Karpas-422 (cell line): Measurements from ENCODE around the gene ZNF280B. TPM values are rescaled to one million over a fixed set of nuclear protein-coding genes. Genes with fewer than 3 reads are reported as not detected.

Experiments used
- DNase-seq: peaks from one replicate; pipeline ENCODE4 v3.0.0-alpha.2; 2015
- H2AFZ ChIP-seq: fragments of 200-600 bp; sonication (generic); 2 replicates; pipeline ENCODE4 v1.6.1; 2014; ENCODE audit warnings: antibody characterized with exemption, low read length, mixed read lengths
- H3K27ac ChIP-seq: fragments of 200-600 bp; sonication (generic); 2 replicates; pipeline ENCODE4 v1.5.1; 2014; ENCODE audit warnings: mild to moderate bottlenecking, low read length, moderate library complexity
- H3K27me3 ChIP-seq: fragments of 200-600 bp; sonication (generic); 2 replicates; pipeline ENCODE4 v1.6.1; 2014; ENCODE audit warnings: low read length, mixed read lengths
- H3K36me3 ChIP-seq: fragments of 200-600 bp; sonication (generic); 2 replicates; pipeline ENCODE4 v1.6.1; 2014; ENCODE audit warnings: low read length, mixed read lengths; ENCODE audit not compliant: insufficient read depth
- H3K4me1 ChIP-seq: fragments of 200-600 bp; sonication (generic); 2 replicates; pipeline ENCODE4 v1.6.1; 2014; ENCODE audit warnings: mild to moderate bottlenecking, low read length, mixed read lengths
- H3K4me2 ChIP-seq: fragments of 200-600 bp; sonication (generic); 2 replicates; pipeline ENCODE4 v1.6.1; 2014; ENCODE audit warnings: low read length, low read depth, mild to moderate bottlenecking; ENCODE audit not compliant: poor library complexity, severe bottlenecking
- H3K4me3 ChIP-seq: fragments of 200-600 bp; sonication (generic); 2 replicates; pipeline ENCODE4 v1.5.1; 2014; ENCODE audit warnings: mild to moderate bottlenecking, antibody characterized with exemption, low read length, mixed read lengths
- H3K79me2 ChIP-seq: fragments of 200-600 bp; sonication (generic); 2 replicates; pipeline ENCODE4 v1.6.1; 2014; ENCODE audit warnings: mild to moderate bottlenecking, low read length, mixed read lengths
- H3K9ac ChIP-seq: fragments of 200-600 bp; sonication (generic); 2 replicates; pipeline ENCODE4 v1.6.0; 2014; ENCODE audit warnings: low read length
- H3K9me2 ChIP-seq: fragments of 200-600 bp; sonication (generic), shearing (Covaris generic); replicated peaks from 2 replicates; pipeline ENCODE4 v1.6.0; 2014; ENCODE audit warnings: mild to moderate bottlenecking, low read length, moderate library complexity; ENCODE audit not compliant: insufficient read depth
- H3K9me3 ChIP-seq: fragments of 300-700, 200-600 bp; sonication (generic); 2 replicates; pipeline ENCODE4 v1.6.1; 2014; ENCODE audit warnings: low read length, mixed read lengths
- H4K20me1 ChIP-seq: fragments of 200-600 bp; sonication (generic); 2 replicates; pipeline ENCODE4 v1.6.1; 2014; ENCODE audit warnings: mild to moderate bottlenecking, antibody characterized with exemption, low read length, low read depth; ENCODE audit not compliant: insufficient read depth
- total RNA-seq: library from RNA; depleted of rRNA; stranded (reverse); fragments of >200 nt; shearing (Covaris generic); gene quantifications from 2 replicates; pipeline ENCODE4 v1.2.3, GENCODE V29; 2014; ENCODE audit warnings: low replicate concordance

The ZNF280B gene
- total RNA-seq, 1 experiment from 2014 or later = 10.3 TPM

DNA sequence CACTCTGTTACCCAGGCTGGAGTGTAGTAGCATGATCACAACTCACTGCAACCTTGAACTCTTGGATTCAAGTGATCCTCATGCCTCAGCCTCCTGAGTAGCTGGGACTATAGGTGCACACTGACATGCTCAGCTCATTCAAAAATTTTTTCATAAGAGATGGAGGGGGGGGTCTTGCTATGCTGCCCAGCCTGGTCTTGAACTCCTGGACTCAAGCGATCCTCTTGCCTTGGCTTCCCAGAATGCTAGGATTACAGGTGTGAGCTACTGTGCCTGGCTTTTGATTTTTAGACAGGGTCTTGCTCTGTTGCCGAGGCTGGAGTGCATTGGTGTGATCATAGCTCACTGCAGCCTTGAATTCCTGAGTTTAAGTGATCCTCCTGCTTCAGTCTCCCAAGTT lies 36.5 kb upstream of the ZNF280B start:
- H3K27ac ChIP-seq = no peak overlapping the region
- H3K9me2 ChIP-seq = no peaks in the 10 kb centered on the region
- no peaks in the 10 kb centered on the region for H3K36me3 ChIP-seq
- no peaks in the 10 kb centered on the region for H3K79me2 ChIP-seq
- H3K4me3 ChIP-seq = no peak overlapping the region
- no peak overlapping the region for H2AFZ ChIP-seq
- H4K20me1 ChIP-seq = no peaks in the 10 kb centered on the region
- DNase-seq = no peak
- no peaks in the 10 kb centered on the region for H3K4me1 ChIP-seq
- no peaks in the 10 kb centered on the region for H3K9me3 ChIP-seq
- no peaks in the 10 kb centered on the region for H3K27me3 ChIP-seq
- H3K9ac ChIP-seq = no peak overlapping the region
- no peak overlapping the region for H3K4me2 ChIP-seq

DNA sequence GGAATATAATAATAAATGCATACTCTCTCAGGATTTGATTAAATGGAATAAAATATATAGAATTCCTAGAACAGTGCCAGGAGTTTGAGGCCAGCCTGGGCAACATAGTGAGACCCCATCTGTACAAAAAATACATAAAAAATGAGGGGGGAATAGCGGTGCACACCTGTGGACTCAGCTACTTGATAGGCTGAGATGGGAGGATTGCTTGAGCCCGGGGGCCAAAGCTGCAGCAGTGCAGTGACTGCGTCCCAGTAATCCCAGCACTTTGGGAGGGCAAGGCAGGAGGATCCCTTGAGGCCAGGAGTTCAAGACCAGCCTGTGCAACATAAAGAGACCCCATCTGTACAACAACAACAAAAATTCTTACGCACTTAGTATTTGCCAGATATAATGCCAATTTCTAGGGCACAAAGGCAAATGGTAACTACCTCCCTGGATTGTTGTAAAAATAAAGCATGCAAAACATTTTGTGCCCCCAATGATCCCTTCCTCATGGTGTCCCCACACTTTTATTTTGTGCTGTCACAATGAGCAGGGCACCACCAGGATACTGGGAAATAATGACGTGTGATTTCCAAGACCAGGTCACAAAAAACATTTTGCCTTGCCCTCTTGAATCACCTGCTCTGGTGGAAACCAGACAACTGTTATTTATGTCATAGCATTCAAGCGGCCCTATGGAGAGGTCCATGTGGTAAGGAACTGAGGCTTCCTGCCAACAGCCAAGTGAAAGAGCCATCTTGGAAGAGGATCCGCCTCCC lies 29.9 kb upstream of the ZNF280B start:
- Histone ChIP-seq H3K79me2 (no peaks in the 10 kb centered on the region), H3K4me3 (no peak overlapping the region), H3K27ac (no peak overlapping the region), H3K9ac (no peak overlapping the region), H3K27me3 (no peaks in the 10 kb centered on the region), H3K4me2 (no peak overlapping the region), H3K9me3 (no peaks in the 10 kb centered on the region), H4K20me1 (no peaks in the 10 kb centered on the region), H3K36me3 (no peaks in the 10 kb centered on the region), H2AFZ (no peak overlapping the region), H3K9me2 (no peaks in the 10 kb centered on the region), H3K4me1 (no peaks in the 10 kb centered on the region)
- DNase-seq = no peak

DNA sequence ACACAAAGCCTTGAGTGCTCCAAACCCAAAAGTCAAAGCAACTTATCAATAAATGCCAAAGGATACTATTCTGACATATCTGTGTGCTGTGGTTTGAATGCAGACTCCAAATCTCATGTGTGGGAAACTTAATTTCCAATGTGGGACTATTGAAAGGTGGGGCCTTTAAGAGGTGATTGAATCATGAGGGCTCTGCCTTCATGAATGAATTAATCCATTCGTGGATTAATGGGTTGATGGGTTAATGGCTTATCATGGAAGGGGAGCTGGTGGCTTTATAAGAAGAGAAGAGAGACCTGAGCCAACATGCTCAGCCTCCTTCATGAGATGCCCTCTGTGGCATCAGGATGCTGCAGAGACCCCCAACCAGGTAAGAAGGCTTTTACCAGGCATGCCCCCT lies 28.4 kb upstream of the ZNF280B start:
- no peaks in the 10 kb centered on the region for H3K36me3 ChIP-seq
- no peak overlapping the region for H3K9ac ChIP-seq
- H3K27me3 ChIP-seq = no peaks in the 10 kb centered on the region
- no peaks in the 10 kb centered on the region for H3K79me2 ChIP-seq
- H3K4me3 ChIP-seq = no peak overlapping the region
- H3K9me3 ChIP-seq = no peaks in the 10 kb centered on the region
- H3K4me2 ChIP-seq = no peak overlapping the region
- DNase-seq = no peak
- no peak overlapping the region for H2AFZ ChIP-seq
- H3K27ac ChIP-seq = no peak overlapping the region
- H4K20me1 ChIP-seq = no peaks in the 10 kb centered on the region
- H3K4me1 ChIP-seq = no peaks in the 10 kb centered on the region
- no peaks in the 10 kb centered on the region for H3K9me2 ChIP-seq

DNA sequence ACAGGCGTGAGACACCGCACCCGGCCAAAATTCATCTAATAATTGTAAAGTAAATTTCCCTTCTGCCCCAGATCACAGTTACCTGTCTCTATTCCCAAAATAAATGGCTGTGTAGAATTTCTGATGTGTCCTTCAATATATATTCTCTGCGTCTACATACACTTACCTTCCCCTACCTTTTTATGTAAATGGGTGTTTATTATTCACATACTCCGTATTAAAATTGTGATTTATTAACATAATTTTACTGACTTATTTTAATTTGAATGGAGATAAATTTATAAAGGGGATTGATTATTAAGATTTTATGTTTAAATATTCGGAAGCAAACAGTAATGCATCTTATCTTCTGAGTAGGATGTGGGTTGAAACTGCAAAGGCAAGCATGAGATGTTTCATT lies 28.0 kb upstream of the ZNF280B start:
- H3K4me1 ChIP-seq = no peaks in the 10 kb centered on the region

DNA sequence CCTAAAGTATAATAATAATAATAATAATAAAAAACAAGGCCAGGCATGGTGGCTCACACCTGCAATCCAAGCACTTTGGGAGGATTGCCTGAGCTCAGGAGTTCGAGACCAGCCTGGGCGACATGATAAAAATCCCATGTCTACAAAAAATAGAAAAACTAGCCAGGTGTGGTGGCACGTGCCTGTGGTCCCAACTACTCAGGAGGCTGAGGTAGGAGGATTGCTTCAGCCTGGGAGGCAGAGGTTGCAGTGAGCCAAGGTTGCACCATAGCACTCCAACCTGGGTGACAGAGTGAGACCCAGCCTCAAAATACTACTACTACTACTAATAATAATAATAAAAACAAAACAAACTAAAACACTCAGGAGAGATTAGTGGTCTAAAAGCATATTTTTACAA lies 27.1 kb upstream of the ZNF280B start:
- Histone ChIP-seq H4K20me1 (no peaks in the 10 kb centered on the region), H3K9me2 (no peaks in the 10 kb centered on the region), H3K9me3 (no peaks in the 10 kb centered on the region), H3K4me3 (no peak overlapping the region), H3K27me3 (no peaks in the 10 kb centered on the region), H3K27ac (no peak overlapping the region), H3K9ac (no peak overlapping the region), H3K4me2 (no peak overlapping the region), H3K36me3 (no peaks in the 10 kb centered on the region), H3K79me2 (no peaks in the 10 kb centered on the region), H3K4me1 (no peaks in the 10 kb centered on the region), H2AFZ (no peak overlapping the region)
- DNase-seq = no peak

More for the DNA sequence above, 28.0 kb upstream of the ZNF280B start:
- Histone ChIP-seq H3K36me3 (no peaks in the 10 kb centered on the region), H3K9ac (no peak overlapping the region), H3K27ac (no peak overlapping the region), H4K20me1 (no peaks in the 10 kb centered on the region), H3K9me2 (no peaks in the 10 kb centered on the region), H3K4me3 (no peak overlapping the region), H3K27me3 (no peaks in the 10 kb centered on the region), H2AFZ (no peak overlapping the region), H3K9me3 (no peaks in the 10 kb centered on the region), H3K4me2 (no peak overlapping the region), H3K79me2 (no peaks in the 10 kb centered on the region)
- no peak for DNase-seq

DNA sequence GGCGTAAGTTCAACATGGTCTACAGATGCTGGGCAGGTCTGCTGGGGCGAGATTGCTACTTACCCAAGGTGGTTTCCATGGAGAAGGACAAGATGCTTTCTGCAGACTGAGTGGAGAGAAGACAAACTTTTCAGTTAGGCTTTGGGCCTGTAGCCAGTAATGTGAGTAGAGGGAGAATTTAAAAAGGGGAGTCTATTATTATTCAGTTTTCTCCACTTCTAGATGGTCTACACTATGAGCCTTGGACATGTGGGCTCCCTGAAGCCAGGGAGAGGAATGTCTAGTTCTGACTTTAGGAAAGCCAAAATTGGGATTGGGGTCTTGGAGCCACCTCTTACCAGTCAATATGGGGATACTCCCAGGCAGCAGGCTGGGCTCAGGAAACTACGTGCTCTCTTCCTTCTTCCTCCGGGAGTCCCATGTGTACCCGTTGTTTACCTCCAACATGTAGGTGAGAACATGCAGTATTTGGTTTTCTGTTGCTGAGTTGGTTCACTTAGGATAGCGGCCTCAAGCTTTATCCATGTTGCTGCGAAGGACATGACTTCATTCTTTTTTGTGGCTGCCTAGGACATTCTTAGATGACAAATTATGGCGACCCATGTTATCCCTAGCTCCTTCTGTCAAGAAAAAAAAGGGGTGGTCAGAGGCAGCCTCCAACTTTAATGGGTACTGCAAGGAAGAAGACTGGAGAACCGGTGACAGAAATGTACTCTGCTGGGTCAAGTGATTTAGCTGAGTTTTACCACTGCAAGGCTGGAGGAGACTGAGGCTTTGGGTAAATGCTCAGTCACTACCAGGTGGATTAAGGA lies 26.3 kb upstream of the ZNF280B start:
- no peak for DNase-seq
- no peaks in the 10 kb centered on the region for H3K9me2 ChIP-seq
- no peaks in the 10 kb centered on the region for H3K4me1 ChIP-seq
- H3K4me2 ChIP-seq = no peak overlapping the region
- H4K20me1 ChIP-seq = no peaks in the 10 kb centered on the region
- no peaks in the 10 kb centered on the region for H3K9me3 ChIP-seq
- no peak overlapping the region for H2AFZ ChIP-seq
- H3K27me3 ChIP-seq = no peaks in the 10 kb centered on the region
- no peak overlapping the region for H3K4me3 ChIP-seq
- H3K27ac ChIP-seq = no peak overlapping the region
- no peaks in the 10 kb centered on the region for H3K36me3 ChIP-seq
- no peaks in the 10 kb centered on the region for H3K79me2 ChIP-seq
- no peak overlapping the region for H3K9ac ChIP-seq

DNA sequence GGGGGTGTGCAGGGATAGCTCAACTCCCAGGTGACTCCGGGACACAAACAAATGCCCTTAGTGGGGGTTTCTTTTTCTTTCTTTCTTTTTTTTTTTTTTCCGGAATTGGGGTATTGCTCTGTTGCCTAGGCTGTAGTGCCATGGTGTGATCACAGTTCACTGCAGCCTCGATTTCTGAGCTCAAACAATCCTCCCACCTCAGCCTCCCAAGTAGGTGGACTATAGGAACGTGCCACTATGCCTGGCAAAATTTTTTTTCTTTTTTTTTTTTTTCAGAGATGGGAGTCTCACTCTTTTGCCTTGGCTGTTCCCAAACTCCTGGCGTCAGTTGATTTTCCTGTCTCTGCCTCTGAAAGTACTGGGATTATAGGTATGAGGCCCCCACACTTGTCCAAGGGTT lies 25.3 kb upstream of the ZNF280B start:
- no peaks in the 10 kb centered on the region for H3K4me1 ChIP-seq
- no peaks in the 10 kb centered on the region for H3K36me3 ChIP-seq
- no peak overlapping the region for H3K4me2 ChIP-seq
- no peak overlapping the region for H3K27ac ChIP-seq
- H2AFZ ChIP-seq = no peak overlapping the region
- H3K9me3 ChIP-seq = no peaks in the 10 kb centered on the region
- DNase-seq = no peak
- H3K79me2 ChIP-seq = no peaks in the 10 kb centered on the region
- no peaks in the 10 kb centered on the region for H3K9me2 ChIP-seq
- H3K27me3 ChIP-seq = no peaks in the 10 kb centered on the region
- no peak overlapping the region for H3K4me3 ChIP-seq
- no peak overlapping the region for H3K9ac ChIP-seq
- no peaks in the 10 kb centered on the region for H4K20me1 ChIP-seq

DNA sequence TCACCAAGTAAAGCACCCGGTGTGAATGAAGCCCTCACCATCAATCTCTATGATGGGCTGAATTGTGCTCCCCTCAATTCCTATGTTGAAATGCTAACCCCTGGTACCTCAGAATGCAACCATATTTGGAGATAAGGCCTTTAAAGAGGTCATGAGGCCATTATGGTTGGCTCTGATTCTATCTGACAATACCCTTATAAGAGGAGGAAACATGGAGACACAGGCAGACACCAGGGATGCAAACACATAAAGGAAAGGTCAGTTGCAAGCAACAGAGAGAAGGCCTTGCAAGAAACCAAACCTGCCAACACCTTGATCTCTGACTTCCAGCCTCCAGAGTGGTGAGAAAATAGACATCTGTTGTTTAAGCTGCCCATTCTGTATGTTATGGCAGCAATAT lies 24.9 kb upstream of the ZNF280B start:
- no peaks in the 10 kb centered on the region for H4K20me1 ChIP-seq
- H3K4me1 ChIP-seq = no peaks in the 10 kb centered on the region
- H3K36me3 ChIP-seq = no peaks in the 10 kb centered on the region
- no peak overlapping the region for H3K4me3 ChIP-seq
- H3K4me2 ChIP-seq = no peak overlapping the region
- no peak overlapping the region for H2AFZ ChIP-seq
- no peaks in the 10 kb centered on the region for H3K79me2 ChIP-seq
- no peaks in the 10 kb centered on the region for H3K27me3 ChIP-seq
- no peak overlapping the region for H3K9ac ChIP-seq
- H3K27ac ChIP-seq = no peak overlapping the region
- no peaks in the 10 kb centered on the region for H3K9me3 ChIP-seq
- DNase-seq = no peak
- no peaks in the 10 kb centered on the region for H3K9me2 ChIP-seq
